GM21367 (cell line): ENCODE measurements around the gene JAKMIP3.

Experiments
- ATAC-seq: cut with Tn5 transposase; IDR thresholded peaks from one replicate; pipeline ENCODE4 v1.9.1; 2021; ENCODE audit not compliant: unreplicated experiment

JAKMIP3 gene

GRCh38 chr10:132109341-132110110 is 43.8 kb downstream of the JAKMIP3 start:
- ATAC-seq: no peak

- ATAC-seq: no peak
Observed at GRCh38 chr10:132110111-132110521, 44.4 kb downstream of the JAKMIP3 start.

GRCh38 chr10:132110713-132111112 is 45.0 kb downstream of the JAKMIP3 start:
- ATAC-seq: no peak

GRCh38 chr10:132111121-132111731 is 45.5 kb downstream of the JAKMIP3 start:
- ATAC-seq: no peak

GRCh38 chr10:132111871-132112341 is 46.2 kb downstream of the JAKMIP3 start:
- no peak for ATAC-seq

- no peak for ATAC-seq
Observed at GRCh38 chr10:132112611-132113010, 46.9 kb downstream of the JAKMIP3 start.

GRCh38 chr10:132113206-132113605 is 47.5 kb downstream of the JAKMIP3 start:
- ATAC-seq: no peak

GRCh38 chr10:132113766-132114365 is 48.1 kb downstream of the JAKMIP3 start:
- ATAC-seq: no peak

- ATAC-seq: no peak
Observed at GRCh38 chr10:132114953-132115520, 49.3 kb downstream of the JAKMIP3 start.
